GM18517 (cell line): ENCODE measurements around the gene MAGED1.

ENCODE experiments used
- ATAC-seq: cut with Tn5 transposase; IDR thresholded peaks from one replicate; pipeline ENCODE4 v1.9.1; 2021; ENCODE audit warnings: mild to moderate bottlenecking, moderate library complexity; ENCODE audit not compliant: unreplicated experiment

The MAGED1 gene, protein sequence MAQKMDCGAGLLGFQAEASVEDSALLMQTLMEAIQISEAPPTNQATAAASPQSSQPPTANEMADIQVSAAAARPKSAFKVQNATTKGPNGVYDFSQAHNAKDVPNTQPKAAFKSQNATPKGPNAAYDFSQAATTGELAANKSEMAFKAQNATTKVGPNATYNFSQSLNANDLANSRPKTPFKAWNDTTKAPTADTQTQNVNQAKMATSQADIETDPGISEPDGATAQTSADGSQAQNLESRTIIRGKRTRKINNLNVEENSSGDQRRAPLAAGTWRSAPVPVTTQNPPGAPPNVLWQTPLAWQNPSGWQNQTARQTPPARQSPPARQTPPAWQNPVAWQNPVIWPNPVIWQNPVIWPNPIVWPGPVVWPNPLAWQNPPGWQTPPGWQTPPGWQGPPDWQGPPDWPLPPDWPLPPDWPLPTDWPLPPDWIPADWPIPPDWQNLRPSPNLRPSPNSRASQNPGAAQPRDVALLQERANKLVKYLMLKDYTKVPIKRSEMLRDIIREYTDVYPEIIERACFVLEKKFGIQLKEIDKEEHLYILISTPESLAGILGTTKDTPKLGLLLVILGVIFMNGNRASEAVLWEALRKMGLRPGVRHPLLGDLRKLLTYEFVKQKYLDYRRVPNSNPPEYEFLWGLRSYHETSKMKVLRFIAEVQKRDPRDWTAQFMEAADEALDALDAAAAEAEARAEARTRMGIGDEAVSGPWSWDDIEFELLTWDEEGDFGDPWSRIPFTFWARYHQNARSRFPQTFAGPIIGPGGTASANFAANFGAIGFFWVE

DNA sequence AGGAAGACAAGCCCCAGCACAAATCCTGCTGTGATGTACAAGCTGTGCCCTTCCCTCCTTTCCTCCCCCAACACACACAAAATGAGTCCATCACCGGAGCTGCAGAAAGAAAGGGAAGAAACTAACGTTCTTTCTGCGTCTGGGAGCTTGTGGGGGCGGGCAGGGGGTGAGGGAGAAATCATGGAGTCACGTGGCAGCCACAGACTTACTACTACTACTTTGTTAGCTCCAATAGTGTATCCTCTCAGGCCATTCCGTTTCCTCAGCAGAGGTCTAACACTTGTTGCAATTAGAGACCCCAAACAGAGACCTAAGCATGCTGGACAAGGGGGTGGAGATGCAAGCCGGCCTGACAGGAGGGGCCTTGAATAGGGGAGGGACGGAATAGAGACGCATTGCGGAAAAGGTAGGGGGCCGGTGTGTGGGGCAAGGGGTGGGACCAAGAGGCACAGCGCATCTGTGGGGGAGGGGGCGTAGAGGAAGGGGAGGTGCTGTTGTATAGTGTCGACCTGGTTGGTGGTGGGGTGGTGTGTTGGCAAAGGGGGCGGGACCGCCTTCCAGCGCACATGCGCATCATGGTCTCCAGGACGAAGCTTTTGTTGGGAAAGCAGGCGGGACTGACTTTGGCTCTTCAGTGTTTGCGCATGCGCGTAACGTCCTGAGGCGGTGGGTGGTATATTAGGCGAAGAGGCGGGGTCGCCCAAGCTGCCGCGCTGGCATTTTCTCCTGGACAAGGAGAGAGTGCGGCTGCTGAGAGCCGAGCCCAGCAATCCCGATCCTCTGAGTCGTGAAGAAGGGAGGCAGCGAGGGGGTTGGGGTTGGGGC, at the start of gene MAGED1:
Gene MAGED1, plus strand, starts transcription at position 703 of the 825 bp plus-strand sequence. CDS start 682 bp downstream, outside the sequence.
- ATAC-seq, result peak; percentile 59

DNA sequence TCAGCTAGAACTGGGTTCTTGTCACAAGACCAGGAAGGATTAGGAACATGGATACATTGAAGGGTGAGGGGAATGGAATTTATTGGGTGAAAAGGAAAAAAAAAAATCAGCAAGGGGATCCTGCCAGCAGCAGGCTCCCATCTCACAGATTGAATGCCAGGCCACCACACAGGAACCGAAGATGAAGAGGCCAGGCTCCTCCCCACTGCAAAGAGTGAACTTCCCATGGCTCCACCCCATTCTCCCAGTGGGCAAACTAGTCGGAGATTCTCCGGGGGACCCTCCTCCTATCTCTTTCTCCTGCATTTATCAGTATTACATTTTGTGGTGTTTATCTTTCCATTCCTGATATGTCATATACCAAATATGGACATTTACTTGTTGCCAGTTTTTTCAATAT, 46.0 kb upstream of the MAGED1 start:
- no peak for ATAC-seq

DNA sequence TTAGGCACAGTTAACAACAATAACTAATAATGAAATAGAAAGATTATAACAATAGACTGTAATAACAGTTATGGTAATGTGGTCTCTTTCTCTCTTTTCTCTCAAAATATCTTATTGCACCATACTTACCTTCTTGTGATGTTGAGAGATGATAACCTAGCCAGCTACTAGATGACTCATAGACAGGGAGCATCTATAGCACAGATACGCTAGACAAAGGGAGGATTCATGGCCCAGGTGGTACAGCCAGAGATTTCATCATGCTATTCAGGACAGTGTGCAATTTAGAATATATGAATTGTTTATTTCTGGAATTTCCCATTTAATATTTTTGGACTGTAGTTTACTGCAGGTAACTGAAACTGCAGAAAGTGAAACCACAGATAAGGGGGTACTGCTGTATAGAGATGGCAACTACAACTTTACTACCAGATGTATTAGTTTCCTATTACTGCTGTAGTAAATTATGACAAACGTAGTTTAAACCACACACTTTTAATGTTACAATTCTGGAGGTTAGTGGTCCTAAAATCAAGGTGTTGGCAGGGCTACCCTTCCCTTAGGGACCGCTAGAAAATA, 41.8 kb upstream of the MAGED1 start:
- peak; percentile 71 for ATAC-seq

DNA sequence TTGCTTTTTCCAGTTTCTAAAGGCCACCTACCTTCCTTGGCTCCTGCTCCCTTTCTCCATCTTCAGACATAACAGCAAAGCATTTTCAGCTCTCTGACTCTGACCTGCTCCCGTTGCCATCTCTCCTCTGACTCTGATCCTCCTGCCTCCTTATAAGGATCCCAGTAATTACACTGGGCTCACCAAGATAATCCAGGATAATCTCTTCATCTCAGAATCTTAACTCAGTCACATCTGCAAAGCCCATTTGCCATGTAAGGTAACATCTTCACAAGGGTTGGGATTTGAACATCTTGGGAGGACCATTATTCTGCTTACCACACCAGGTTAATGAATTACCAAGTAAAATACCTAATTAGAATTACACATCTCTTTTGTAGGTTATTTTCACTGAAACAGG, 41.3 kb upstream of the MAGED1 start:
- ATAC-seq, result no peak

DNA sequence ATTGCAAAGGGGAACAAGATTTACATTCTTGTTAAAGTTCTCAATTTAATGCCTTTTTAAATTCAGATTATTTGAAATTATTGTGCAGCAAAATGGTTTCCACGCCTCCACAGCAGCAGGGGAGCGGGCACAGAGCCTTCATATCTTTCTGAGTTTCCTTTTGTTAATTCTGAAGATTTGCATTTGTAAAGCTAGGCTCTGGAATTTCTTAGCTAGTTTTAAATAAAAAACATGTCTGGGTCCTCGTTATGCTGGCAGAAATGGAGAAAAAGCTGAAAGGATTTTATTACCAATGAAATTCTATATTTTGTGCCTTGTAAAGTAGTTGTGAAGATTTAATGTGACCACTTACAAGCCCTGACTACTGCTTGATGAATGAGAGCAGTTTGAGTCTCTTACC, 40.8 kb upstream of the MAGED1 start:
- no peak for ATAC-seq

DNA sequence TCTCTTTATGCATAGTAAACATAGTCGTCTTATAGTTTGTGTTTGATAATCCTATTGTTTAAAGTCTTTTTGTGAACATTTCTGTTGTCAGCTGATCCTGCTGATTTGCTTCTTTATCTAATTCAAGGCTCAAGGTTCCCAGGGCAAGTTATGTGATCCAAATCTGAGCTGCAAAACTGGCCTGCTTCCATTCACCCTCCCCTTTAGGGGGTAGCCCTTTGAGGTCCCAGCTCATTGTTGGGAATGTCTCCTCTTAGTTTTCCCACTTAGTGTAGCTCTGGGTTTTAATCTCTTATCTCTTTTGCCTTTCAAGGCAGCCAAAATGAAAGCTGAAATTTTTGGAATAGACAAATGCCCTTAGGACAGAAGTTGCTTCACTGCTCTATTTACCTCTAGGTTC, 40.2 kb upstream of the MAGED1 start:
- ATAC-seq, result no peak

DNA sequence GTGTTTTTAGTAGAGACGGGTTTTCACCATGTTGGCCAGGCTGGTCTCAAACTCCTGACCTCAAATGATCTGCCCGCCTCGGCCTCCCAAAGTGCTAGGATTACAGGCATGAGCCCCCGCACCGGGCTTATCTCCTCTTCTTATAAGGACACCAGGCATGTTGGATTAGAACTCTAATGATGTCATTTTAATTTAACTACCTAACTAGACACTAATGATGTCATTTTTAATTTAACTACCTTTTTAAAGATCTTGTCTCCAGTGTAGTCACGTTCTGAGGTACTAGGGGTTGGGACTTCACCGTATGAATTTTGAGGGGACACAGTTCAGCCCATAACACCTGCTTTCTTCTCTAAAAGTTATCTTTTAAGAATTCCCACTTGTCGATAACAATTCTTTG, 37.7 kb upstream of the MAGED1 start:
- no peak for ATAC-seq

DNA sequence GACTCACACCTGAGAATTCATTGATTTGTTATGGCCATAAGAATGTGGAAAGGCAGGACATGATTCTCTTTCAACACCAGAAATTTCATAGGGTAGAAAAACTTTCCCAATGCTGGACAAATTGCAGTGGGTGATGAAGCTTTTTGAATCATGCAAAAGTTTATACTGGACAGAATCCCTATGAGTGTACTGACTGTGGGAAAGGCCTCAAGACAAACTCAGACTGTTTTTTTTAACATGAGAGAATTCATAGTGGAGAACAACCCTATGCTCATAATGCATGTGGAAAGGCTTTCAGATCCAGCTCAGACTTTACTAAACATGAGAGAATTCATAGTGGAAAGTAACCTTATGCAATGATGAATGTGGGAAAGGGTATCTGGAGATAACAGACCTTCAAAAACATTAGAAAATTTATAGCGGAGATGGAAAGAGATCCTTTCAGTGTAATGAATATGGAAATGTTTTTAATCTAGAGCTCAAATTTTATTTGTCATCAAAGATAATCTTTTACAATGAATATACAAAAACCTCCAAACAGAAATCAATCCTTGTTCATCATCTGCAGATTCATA, 36.2 kb upstream of the MAGED1 start:
- no peak for ATAC-seq

DNA sequence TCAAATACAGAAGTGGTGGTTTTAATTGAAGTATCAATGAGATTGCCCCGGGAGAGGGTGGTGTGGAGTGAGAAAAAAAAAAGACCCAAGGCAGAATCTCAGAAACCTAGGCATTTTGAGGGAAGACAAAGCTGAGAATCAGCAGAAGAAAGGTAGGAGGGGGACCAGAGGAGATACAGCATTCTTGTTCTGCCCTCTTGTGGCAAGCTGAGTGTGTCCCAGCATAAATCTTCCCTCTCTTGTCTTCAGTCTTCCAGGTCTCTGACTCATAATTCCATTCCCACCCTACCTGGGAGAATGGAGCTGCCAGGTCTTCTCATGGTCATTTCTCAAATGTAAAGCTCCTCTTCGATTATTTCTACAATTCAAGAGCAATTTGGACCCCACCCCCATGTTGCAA, 32.7 kb upstream of the MAGED1 start:
- ATAC-seq, result no peak

DNA sequence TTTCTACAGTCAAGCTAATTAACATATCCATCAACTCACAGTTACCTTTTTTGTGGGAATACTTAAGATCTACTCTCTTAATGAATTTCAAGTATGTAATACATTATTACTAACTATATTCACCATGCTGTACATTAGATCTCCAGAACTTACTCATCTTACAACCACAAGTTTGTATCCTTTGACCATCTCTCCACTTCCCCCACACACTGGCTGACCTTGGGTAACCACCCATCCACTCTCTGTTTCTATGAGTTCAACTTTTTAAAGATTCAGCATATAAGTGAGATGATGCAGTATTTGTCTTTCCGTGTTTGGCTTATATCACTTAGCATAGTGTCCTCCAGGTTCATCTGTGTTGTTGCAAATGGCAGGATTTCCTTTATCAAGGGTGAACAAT, 30.5 kb upstream of the MAGED1 start:
- ATAC-seq, result no peak

DNA sequence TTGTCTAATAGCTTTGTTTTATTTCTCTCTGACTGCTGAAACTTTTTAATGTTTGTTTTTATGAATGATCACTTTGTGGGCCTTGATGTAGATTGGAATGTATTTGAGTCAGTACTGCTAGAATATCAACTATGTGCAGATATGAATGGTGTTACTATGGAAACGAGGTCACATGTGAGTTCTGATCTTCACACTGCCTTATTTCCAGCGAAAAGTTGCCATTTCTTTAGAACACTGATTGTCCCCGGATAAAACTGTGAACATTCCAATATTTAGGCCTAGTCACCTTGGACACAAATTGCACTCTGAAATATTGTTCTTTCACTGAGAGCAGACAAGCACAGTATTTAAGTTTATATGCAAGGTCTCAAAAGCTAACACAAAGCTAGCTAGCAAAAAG, 27.2 kb upstream of the MAGED1 start:
- ATAC-seq, result no peak

DNA sequence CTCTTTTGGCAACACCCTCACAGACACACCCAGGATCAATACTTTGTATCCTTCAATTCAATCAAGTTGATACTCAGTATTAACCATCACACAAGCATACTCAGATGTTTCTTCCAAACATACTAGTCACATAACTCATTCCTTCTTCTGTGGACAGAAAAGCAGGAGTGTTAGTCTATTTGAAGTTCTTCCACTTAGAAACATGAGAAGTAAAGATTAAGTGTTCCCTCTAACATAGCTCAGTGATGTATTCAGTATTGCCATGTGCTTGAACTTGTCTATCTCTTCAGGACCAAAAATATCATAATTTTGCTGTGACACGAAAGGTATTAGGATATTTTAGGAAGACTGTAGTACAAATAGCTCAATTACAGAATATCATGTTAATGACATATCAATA, 25.8 kb upstream of the MAGED1 start:
- ATAC-seq, result no peak

DNA sequence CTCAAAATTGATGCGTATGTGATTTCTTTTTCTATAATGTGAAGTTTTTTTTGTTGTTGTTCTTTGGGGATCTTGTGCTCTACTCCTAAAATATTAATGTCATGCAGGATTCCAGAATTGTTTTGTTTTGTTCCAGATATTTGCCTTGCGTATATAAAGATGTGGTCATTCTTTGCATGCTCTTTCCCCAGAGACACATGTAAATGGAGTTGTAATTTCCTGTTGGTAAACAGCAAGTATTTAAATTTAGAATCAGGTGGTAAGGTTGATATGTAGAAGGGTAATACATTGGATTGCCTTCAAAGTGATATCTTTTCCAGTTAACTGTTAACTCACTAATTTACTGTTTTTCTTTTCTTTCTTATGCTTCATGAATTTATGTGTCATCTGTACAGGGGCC, 23.1 kb upstream of the MAGED1 start:
- ATAC-seq, result no peak

DNA sequence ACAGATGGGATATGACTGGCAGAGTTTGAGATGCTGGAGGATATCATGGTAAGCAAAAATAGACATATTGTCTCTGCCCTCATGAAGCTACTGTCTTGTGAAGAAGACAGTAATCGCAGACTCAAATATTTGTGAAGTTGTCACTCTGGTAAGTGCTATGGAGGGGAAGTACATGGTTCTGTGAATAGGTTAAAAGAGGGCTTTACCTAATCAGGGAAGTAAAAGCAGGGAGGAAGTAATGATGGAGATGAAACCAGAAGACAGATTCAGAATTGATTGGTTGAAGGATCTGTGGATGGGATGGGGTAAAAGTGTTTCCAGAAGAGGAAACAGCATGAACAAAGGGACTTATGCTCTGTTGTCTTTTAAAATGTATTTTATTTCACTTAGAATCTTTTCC, 19.3 kb upstream of the MAGED1 start:
- no peak for ATAC-seq

DNA sequence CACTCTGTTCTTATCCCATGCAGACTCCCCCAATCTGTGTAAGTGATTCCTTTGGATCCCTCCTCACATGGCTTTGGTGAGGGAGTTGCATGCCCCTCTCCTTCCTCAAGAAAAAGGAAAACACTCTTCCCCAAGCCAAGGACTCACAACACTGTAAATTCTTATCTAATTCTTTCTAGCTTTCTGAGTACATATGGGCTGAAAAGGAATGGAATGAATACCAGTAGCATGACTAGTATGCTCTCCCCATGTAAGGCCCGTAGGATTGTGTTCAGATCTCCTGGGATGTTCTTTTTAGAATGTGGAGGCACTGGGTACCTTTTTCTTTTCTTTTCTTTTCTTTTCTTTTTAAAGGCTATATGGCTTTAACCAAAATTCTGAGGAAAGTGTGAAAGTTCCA, 17.0 kb upstream of the MAGED1 start:
- no peak for ATAC-seq

DNA sequence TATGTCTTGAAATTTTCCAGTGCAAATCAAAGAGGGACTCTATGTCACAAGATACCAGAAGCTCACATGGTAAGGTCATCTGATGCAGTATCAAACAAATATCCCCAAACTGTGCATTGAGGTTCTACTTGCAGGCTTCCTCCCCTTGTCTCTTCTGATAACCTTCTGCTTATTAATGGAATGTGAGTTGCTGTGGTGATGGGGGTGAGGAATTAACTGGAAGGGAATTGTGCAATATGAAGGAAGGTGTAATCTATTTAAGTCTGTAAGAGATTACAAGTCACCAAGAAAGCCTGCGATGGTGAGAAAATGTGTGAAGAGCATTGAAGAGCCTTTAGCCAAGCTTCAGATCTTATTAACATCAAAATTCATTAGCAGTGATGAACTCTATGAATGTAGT, 15.4 kb upstream of the MAGED1 start:
- ATAC-seq, result no peak

DNA sequence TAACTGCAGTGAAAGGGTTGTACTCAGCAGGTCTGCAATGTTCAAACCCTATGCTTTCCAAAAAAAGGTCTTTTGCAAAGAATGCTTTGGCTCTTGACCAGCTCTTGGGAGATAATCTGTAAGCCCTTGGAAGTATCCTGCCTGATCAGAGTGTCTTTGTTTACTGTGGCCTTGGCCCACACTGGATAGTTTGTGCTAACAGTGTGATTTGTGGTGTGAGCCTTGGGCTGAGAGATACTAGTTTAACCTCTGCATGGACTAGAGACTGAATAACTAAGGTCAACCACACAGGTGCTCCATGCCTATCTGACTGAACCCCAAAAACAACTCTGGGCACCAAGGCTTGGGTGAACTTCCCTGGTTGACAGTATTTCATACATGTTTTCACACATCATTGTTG, 3.6 kb upstream of the MAGED1 start:
- ATAC-seq, result no peak

DNA sequence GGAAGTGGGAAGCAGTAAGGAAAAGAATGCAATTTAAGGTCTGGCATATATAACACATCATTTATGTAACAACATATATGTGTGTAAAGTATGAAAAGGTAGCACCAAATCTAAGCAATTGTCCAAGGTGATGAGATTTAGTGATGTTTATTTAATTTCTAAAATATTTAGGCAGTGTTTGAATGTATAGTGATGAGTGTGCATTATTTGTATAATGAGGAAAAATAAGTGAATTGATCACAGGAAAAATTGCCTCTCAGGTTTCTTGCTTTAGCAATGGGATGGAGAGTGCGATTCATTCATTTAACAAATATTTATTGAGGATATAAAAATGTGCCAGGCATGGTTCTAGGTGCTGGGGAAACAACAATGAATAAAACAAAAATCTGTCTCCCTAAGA, 2.2 kb upstream of the MAGED1 start:
- ATAC-seq, result no peak

DNA sequence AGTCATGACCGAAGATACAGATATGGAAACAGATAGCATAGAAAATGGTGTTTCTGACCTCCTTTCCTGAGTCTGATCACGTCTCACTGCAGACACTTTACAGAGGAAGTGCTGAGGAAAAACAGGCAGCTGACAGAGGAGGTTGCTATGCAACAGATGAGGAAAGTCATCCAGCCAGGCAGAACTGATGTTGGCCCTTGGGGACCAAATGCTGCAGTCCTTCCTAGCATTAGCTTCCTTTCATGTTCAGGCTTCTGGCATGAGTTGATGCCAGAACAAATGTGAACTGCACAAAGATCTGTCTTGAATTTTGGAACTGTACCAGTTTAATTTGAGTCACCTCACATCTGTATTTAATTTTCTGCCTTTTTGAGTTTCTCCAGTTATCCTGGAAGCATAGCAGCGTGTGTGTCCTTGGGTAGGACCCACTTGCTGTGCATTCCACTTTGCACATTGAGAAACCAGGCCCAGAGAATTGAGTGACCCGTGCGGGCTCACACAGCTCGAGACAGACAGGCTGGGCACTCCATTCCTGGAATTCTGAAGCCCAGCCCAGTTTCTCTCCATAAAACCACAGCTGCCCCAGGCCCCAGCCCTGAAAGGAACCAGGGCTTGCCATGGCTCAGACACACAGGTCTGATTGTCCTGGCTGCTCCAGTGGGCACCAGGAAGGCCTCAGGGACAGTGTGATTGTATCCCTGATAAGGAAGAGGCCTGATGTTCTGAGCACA, 1.4 kb upstream of the MAGED1 start:
- no peak for ATAC-seq
